ENCODE measurements around the gene HPCAL4.

Gene HPCAL4

GRCh38 chr1:39646232-39647081 lies 44.8 kb downstream of the HPCAL4 start:
- no peak for DNase-seq

DNA sequence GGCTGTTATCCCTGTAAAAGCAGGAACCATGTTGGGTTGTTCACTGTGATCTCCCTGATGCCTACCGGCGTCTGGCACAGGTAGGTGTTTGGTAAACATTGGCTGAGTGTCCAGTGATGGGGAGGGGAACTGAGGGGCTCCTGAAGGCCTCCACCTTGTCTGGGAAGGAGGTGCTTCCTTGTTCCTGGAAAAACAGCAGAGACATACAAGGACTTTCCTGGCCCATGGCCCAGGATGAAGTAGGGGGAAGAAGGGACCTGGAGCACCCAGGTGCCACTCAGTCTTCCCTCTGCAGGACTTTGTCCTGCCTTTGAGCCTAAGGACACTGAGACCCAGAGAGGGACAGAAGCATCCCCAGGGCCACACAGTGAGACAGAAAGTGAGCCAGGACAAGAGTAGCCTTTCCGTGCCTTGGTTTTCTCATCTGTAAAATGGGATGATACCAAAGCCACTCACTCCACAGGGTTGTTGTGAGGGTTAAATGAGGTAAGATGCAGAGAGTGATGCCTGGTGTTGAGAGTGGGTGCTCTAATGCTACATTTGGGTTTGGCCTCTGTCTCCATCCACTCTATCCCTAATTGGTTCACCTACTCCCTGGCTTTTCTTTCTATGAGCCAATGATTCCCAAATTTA lies 45.7 kb downstream of the HPCAL4 start:
- DNase-seq: no peak

- no peak for DNase-seq
These were observed 47.5 kb downstream of the HPCAL4 start for GRCh38 chr1:39643705-39644104.

DNA sequence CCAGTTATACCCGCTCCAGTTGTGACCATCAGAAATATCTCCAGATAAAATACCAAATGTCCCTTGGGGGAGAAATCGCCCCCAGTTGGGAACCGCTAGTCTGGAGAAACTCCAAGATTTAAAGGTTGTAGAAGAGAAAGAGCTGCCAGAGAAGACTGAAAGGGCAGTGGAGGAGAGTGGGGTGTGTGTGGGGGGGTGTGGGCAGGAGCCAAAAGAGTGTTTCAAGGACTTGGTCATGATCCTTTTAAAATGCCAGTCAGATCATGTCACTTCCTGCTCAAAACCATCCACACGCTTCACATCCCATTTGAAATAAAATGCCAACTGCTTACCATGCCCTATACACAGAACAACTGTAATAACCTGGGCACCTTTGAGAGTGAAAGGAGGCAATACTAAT lies 48.4 kb downstream of the HPCAL4 start:
- no peak for DNase-seq

DNA sequence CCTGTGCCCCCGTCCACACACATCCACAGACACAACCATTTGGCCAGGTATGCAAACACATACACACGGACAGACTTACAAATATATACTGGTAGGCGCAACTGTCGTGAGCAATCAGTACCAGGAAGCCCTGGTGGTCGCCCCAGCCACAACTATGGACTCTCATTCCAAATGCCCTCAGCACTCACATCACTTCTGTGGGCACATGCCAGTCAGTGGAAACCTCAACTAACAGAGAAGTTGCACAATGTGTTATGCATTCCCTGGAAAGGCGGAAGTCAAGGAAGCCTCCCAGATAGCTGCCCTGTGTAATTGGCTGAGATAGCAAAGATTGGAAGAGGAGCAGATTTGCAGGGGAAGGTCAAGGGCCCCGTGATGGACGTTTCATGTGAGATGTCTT lies 50.4 kb downstream of the HPCAL4 start:
- DNase-seq: no peak

- peak; percentile 24 for DNase-seq
These were observed 51.7 kb downstream of the HPCAL4 start, which contains the start of gene HEYL for GRCh38 chr1:39639305-39640130. HEYL (minus strand) TSS chr1:39639643; CDS start chr1:39639625, 18 bp downstream.

DNA sequence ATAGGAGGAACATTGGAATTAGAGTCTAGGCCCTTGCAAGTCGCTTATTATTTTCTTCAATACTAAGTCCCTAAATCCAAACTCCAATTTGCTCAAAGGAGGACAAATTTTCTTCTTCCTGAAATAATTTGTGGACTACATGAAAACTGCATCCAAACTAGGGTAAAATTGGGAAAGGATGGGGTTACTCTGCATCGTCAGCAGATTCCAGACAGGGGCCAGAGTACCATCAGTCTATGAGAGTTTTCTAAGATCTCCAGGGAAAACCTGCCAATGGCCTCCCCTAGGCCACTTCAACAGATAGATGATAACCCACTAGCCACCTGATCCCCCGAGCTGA lies 52.3 kb downstream of the HPCAL4 start:
- no peak for DNase-seq

DNA sequence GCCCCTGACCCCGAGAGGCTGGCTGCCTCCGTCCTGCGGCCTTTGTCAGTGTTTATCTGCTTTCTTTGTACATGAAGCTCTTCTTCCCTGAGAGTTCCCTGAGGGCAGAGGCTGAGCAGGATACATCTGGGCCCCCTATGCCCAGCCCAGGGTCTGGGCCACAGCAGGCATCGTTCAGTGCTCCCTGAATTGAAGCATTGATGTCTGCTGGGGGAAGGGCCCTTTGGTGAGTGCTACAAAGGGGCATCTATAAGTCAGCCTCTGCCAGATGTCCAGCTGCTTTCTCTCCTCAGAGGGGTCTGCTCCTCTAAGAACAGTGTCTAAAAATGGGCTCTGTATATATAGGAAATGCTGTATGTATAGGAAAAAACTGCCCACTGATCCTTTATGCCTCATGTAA lies 53.9 kb downstream of the HPCAL4 start:
- no peak for DNase-seq

DNA sequence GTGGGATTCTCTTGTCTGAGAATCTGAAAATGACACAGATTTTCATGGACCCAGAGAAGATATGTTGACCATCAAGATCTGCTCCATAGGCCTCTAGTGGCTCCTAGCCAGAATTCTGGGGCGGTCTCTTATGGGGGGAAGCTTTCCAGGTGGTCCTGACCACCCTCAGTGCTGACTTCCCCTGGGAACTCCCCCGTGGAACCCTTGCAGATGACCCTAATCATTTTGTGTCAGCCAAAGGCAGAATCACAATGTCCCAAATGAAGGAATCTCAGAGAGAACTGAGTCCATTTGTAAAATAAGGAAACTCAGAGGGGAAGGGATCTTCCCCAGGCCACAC lies 55.4 kb downstream of the HPCAL4 start:
- DNase-seq: no peak

DNA sequence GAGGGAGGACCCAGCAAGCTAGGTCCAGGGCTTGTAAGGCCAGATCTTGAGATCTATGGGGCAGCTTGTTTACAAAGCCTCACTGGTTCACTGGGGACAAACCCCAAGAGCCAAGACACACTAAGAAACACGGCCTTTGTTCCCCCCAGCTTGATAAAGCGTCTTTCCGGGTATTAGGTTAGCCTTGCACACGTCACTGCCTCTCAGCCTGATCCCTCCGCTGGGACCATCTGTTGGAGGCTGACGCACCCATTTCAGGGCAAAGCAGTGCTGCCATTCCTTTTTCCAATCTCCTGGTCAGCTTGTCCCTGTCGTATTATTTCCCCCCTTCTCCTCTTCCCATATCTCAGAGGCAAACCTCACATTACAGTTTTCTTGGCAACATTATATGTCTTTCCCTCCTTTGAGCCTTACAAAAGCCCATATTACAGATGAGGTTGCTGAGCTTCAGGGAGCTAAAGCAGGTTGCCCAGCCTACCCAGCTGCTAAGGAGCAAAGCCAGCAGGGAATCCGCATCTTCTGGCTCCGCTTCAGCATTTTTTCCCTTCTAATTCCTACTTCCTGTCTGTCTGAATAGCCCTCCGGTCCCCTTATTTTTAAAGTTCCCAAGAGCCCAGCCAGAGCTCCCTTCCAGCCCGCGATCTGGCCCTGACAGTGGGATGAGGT lies 55.9 kb downstream of the HPCAL4 start:
- DNase-seq: no peak

- DNase-seq: no peak
These were observed 57.8 kb downstream of the HPCAL4 start for GRCh38 chr1:39633422-39633821.

DNA sequence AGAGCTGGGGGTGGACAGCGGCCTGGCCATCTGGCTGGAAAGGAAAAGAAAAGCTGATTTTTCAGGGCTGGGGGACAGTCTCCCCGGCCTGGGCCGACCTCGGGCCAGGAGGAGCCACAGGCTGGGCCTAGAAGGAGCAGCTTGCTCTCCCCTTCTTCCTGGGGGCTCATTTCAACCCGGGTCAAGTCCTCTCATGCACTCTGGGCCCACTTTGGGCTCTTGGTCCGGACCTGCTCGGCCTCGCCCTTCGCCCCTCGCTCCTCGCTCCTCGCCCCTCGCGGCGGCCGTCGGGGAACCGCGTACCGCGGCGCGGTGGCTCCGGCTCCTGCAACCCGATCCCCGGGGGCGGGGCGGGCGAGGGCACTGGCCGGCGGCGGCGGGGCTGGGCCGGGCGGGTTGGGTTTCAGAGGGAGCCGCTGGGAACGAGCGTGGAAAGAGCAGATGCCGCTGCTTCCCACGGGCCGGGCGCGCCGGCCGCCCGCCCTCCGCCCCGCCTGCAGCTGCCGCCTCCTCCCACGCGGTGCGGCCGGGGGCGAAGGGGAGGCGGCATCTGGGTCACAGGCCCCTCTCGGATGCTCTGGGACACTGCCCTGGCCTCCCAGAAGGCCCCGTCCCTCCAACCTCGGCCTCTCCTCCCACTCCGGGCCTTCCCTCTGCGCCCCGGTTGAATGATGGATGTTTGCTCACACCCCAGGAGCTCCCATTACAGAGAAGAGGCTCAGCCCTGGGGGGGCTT lies 58.4 kb downstream of the HPCAL4 start:
- DNase-seq: no peak

- DNase-seq: no peak
These were observed 58.9 kb downstream of the HPCAL4 start for GRCh38 chr1:39632323-39632681.

DNA sequence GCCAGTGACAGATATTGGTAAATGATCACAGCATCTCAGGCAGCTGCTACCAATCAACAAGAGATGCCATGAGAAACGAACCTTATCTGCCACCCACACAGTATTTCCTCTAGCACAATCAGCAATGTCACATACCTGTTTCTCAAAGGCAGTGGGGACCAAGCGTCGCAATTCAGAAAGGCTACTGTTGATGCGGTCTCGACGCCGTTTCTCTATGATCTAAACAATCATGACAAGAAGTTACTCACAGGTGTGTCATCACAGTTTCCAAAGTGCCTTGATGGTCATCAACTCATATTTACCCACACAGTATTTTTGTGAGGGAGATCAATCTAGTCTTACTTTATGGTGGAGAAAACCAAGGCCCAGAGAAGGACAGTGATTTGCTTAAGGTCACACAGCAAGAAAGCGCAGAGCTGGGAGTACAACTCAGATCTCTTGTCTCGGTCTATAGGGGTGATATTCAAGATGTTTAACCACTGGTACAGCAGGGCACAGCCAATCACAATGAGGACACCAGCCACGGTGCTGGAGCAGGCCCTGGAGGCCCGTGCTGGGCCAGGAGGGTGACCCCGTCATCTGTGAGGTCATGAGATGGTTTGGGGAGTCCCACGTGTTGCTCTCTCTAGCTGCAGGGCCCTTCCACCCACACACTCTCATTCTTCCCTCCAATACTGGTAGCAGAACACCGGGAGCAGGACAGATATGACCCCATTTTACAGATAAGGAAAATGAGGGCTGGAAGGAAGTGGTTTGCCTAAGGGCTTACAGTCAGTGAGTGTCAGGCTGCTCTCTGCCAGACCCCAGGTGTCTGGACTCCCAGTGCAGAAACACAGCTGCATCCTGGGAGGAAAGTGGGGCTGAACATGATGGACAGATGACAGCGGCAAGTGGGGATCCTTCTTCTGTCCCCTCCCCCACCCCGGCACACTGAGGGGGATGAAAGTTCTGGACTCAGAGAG lies 59.6 kb downstream of the HPCAL4 start:
- no peak for DNase-seq

- no peak for DNase-seq
These were observed 62.4 kb downstream of the HPCAL4 start for GRCh38 chr1:39628807-39629350.
